ENCODE results near the gene OR52L1.

The OR52L1 gene

GRCh38 chr11:6013042-6013441 is 26.3 kb upstream of the OR52L1 start:
- Histone ChIP-seq H3K9me3 (ENCODE audit: severe bottlenecking) (no peaks in the 10 kb centered on the region), H3K36me3 (ENCODE audit: low read depth) (no peaks in the 10 kb centered on the region), H3K4me1 (ENCODE audit: insufficient read depth, poor library complexity, severe bottlenecking) (no peaks in the 10 kb centered on the region), H3K27me3 (ENCODE audit: insufficient read depth, poor library complexity, severe bottlenecking) (peaks cover 5% of the 10 kb centered on the region), H3K27ac (ENCODE audit: poor library complexity, severe bottlenecking) (no peak overlapping the region), H3K4me3 (ENCODE audit: severe bottlenecking) (no peak overlapping the region)
- TF ChIP-seq, protein P1, sequence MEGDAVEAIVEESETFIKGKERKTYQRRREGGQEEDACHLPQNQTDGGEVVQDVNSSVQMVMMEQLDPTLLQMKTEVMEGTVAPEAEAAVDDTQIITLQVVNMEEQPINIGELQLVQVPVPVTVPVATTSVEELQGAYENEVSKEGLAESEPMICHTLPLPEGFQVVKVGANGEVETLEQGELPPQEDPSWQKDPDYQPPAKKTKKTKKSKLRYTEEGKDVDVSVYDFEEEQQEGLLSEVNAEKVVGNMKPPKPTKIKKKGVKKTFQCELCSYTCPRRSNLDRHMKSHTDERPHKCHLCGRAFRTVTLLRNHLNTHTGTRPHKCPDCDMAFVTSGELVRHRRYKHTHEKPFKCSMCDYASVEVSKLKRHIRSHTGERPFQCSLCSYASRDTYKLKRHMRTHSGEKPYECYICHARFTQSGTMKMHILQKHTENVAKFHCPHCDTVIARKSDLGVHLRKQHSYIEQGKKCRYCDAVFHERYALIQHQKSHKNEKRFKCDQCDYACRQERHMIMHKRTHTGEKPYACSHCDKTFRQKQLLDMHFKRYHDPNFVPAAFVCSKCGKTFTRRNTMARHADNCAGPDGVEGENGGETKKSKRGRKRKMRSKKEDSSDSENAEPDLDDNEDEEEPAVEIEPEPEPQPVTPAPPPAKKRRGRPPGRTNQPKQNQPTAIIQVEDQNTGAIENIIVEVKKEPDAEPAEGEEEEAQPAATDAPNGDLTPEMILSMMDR (IDR thresholded peaks at IDR 0.05; ENCODE audit: poor library complexity, severe bottlenecking): no peak
- ATAC-seq (ENCODE audit: low read depth) (no peak), DNase-seq (ENCODE audit: low spot score) (no peak)

GRCh38 chr11:6012035-6012668 is 25.4 kb upstream of the OR52L1 start:
- TF ChIP-seq, protein P1 (IDR thresholded peaks at IDR 0.05; ENCODE audit: poor library complexity, severe bottlenecking): no peak
- peaks cover 5% of the 10 kb centered on the region for H3K27me3 ChIP-seq (ENCODE audit: insufficient read depth, poor library complexity, severe bottlenecking)
- no peaks in the 10 kb centered on the region for H3K9me3 ChIP-seq (ENCODE audit: severe bottlenecking)
- no peaks in the 10 kb centered on the region for H3K4me1 ChIP-seq (ENCODE audit: insufficient read depth, poor library complexity, severe bottlenecking)
- no peak overlapping the region for H3K4me3 ChIP-seq (ENCODE audit: severe bottlenecking)
- DNase-seq (ENCODE audit: low spot score) (no peak), ATAC-seq (ENCODE audit: low read depth) (no peak)
- no peak overlapping the region for H3K27ac ChIP-seq (ENCODE audit: poor library complexity, severe bottlenecking)
- H3K36me3 ChIP-seq (ENCODE audit: low read depth): no peaks in the 10 kb centered on the region

- no peaks in the 10 kb centered on the region for H3K9me3 ChIP-seq (ENCODE audit: severe bottlenecking)
- no peak for ATAC-seq (ENCODE audit: low read depth)
- peaks cover 5% of the 10 kb centered on the region for H3K27me3 ChIP-seq (ENCODE audit: insufficient read depth, poor library complexity, severe bottlenecking)
- H3K36me3 ChIP-seq (ENCODE audit: low read depth): no peaks in the 10 kb centered on the region
- no peak within 1 kb of the TSS for H3K27ac ChIP-seq (ENCODE audit: poor library complexity, severe bottlenecking)
- TF ChIP-seq, protein P1 (IDR thresholded peaks at IDR 0.05; ENCODE audit: poor library complexity, severe bottlenecking): no peak
- DNase-seq (ENCODE audit: low spot score): no peak
- no peak within 1 kb of the TSS for H3K4me3 ChIP-seq (ENCODE audit: severe bottlenecking)
- no peaks in the 10 kb centered on the region for H3K4me1 ChIP-seq (ENCODE audit: insufficient read depth, poor library complexity, severe bottlenecking)
These were observed 20.1 kb upstream of the OR52L1 start, which contains the start of gene OR56A4 for GRCh38 chr11:6006846-6007245. Gene OR56A4, minus strand, starts transcription at chr11:6006946. Its CDS starts 3,954 bp downstream, at chr11:6002992.

DNA sequence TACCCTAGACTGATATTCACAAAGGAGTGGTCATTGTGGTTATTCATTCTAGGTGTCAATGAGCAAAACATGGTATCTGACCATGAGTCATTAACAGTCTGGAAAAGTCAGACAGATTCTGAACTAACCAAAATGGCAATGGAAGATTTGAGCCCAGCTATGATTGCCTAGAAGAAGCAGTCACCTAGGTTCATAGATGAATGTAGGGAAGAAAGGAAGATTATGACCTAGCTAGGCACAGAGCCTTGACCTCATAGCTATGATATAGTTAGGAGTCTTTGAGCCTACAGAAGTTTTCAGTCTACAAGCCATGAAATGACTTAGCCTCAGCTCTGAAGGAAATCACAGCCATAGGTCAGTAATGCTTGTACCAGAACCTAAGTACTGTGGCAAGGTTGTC is 19.6 kb upstream of the OR52L1 start:
- H3K4me3 ChIP-seq (ENCODE audit: severe bottlenecking): no peak overlapping the region
- H3K27me3 ChIP-seq (ENCODE audit: insufficient read depth, poor library complexity, severe bottlenecking): peaks cover 5% of the 10 kb centered on the region
- TF ChIP-seq, protein P1 (IDR thresholded peaks at IDR 0.05; ENCODE audit: poor library complexity, severe bottlenecking): no peak
- no peak overlapping the region for H3K27ac ChIP-seq (ENCODE audit: poor library complexity, severe bottlenecking)
- H3K9me3 ChIP-seq (ENCODE audit: severe bottlenecking): no peaks in the 10 kb centered on the region
- no peaks in the 10 kb centered on the region for H3K36me3 ChIP-seq (ENCODE audit: low read depth)
- H3K4me1 ChIP-seq (ENCODE audit: insufficient read depth, poor library complexity, severe bottlenecking): no peaks in the 10 kb centered on the region
- no peak for ATAC-seq (ENCODE audit: low read depth)
- no peak for DNase-seq (ENCODE audit: low spot score)

GRCh38 chr11:6002202-6002699 is 15.5 kb upstream of the OR52L1 start:
- no peaks in the 10 kb centered on the region for H3K27me3 ChIP-seq (ENCODE audit: insufficient read depth, poor library complexity, severe bottlenecking)

More at GRCh38 chr11:6002202-6002699, 15.5 kb upstream of the OR52L1 start:
- ATAC-seq (ENCODE audit: low read depth): no peak
- TF ChIP-seq, protein P1 (IDR thresholded peaks at IDR 0.05; ENCODE audit: poor library complexity, severe bottlenecking): no peak
- no peak for DNase-seq (ENCODE audit: low spot score)
- Histone ChIP-seq H3K27ac (ENCODE audit: poor library complexity, severe bottlenecking) (no peak overlapping the region), H3K9me3 (ENCODE audit: severe bottlenecking) (no peaks in the 10 kb centered on the region), H3K4me3 (ENCODE audit: severe bottlenecking) (no peak overlapping the region), H3K4me1 (ENCODE audit: insufficient read depth, poor library complexity, severe bottlenecking) (no peaks in the 10 kb centered on the region), H3K36me3 (ENCODE audit: low read depth) (no peaks in the 10 kb centered on the region)

All from RWPE2 (cell line).